ENCODE measurements around the gene RCHY1. TPM values are rescaled to one million over a fixed set of nuclear protein-coding genes. Genes with fewer than 3 reads are reported as not detected.

The RCHY1 gene
- 21.4 TPM for polyA plus RNA-seq (2012; ENCODE audit: insufficient read length, low read depth)

DNA sequence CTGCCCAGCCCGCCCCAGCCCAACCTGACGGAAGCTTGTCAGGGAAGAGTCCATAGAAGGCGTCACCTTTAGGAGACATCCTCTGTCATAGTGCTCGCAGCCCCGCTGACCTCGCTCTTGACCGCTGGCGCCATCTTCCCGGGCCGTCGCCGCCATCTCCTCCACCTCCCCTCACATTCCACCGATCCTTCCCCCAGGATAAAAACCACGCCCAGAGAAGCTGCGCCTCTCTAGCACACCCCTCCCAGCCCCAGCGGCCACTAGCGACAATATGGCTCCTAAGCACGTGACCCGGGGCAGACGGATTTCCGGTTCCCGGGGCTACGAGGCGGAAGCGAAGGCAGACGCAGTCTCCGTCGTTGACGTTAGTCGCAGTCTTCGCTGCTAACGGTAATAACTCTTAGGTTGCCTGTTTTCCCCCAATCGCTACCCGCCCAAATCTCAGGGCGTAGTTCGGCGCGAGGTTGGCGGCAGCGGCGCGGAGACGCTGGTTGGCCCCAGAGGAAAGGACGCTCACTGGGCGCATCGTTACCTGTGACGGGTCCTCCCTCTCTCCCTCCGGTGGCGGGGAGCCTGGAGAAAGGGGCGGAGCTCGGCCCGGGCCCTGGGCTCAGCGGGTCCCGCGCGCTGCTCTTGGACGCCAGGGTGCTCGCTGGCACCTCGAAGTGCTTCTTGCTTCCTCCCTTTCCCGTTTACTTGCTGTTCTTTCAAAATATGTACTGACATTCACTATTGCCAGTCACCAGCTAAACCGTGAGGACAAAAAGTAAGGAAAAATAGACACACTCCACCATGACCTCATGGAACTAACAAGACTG lies at the start of gene RCHY1, which contains the start of gene THAP6:
Gene RCHY1, minus strand, starts transcription at position 273 of the 818 bp plus-strand sequence. Its CDS starts 117 bp downstream, at position 156.
Gene THAP6, plus strand, starts transcription at position 343 of the 818 bp plus-strand sequence. CDS start 980 bp downstream, outside the sequence.
- TF ChIP-seq FOXP2 (optimal IDR thresholded peaks at IDR 0.05; ENCODE audit: borderline replicate concordance, extremely low read depth, extremely low read length, insufficient read depth), result peak; percentile 13
- peak; percentile 90 for TF ChIP-seq POLR2AphosphoS5 (IDR thresholded peaks at IDR 0.05; ENCODE audit: low read depth, low read length)
- TF ChIP-seq TAF1 (IDR thresholded peaks at IDR 0.05; ENCODE audit: borderline replicate concordance, insufficient read depth, low read length), result peak; percentile 80; the same call in 1 of the 2 replicates
- TF ChIP-seq, protein P1, sequence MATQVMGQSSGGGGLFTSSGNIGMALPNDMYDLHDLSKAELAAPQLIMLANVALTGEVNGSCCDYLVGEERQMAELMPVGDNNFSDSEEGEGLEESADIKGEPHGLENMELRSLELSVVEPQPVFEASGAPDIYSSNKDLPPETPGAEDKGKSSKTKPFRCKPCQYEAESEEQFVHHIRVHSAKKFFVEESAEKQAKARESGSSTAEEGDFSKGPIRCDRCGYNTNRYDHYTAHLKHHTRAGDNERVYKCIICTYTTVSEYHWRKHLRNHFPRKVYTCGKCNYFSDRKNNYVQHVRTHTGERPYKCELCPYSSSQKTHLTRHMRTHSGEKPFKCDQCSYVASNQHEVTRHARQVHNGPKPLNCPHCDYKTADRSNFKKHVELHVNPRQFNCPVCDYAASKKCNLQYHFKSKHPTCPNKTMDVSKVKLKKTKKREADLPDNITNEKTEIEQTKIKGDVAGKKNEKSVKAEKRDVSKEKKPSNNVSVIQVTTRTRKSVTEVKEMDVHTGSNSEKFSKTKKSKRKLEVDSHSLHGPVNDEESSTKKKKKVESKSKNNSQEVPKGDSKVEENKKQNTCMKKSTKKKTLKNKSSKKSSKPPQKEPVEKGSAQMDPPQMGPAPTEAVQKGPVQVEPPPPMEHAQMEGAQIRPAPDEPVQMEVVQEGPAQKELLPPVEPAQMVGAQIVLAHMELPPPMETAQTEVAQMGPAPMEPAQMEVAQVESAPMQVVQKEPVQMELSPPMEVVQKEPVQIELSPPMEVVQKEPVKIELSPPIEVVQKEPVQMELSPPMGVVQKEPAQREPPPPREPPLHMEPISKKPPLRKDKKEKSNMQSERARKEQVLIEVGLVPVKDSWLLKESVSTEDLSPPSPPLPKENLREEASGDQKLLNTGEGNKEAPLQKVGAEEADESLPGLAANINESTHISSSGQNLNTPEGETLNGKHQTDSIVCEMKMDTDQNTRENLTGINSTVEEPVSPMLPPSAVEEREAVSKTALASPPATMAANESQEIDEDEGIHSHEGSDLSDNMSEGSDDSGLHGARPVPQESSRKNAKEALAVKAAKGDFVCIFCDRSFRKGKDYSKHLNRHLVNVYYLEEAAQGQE (IDR thresholded peaks at IDR 0.05; ENCODE audit: insufficient read depth in 1 of 2, low read depth in 2 of 2, low read length in 2 of 2), result peak; percentile 15 to 30; a peak in 1 of 4 replicates
- no peak for TF ChIP-seq SIN3A (IDR thresholded peaks at IDR 0.05; ENCODE audit: borderline replicate concordance, insufficient read depth, low read length)

DNA sequence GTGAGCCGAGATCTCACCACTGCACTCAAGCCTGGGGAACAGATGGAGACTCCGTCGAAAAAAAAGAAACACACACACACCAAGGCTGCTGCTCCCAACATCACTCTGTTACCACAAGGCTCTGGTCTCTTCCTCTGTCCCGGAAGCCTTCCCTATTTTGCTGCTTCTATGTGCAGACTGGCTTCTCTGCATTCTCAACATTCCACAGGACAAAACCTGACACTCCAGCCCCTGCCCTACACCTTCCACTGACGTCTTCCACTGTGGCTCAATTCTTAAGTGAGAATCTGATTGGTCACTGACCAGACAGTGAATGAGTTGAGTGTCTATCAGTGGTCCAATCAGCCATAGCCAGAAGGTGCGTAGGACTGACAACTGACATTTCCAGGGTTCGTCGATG lies 47.6 kb upstream of the RCHY1 start:
- TF ChIP-seq FOXP2 (optimal IDR thresholded peaks at IDR 0.05; ENCODE audit: borderline replicate concordance, extremely low read depth, extremely low read length, insufficient read depth) (no peak), SIN3A (IDR thresholded peaks at IDR 0.05; ENCODE audit: borderline replicate concordance, insufficient read depth, low read length) (no peak), POLR2AphosphoS5 (IDR thresholded peaks at IDR 0.05; ENCODE audit: low read depth, low read length) (no peak), TAF1 (IDR thresholded peaks at IDR 0.05; ENCODE audit: borderline replicate concordance, insufficient read depth, low read length) (no peak)
- TF ChIP-seq, protein P1 (IDR thresholded peaks at IDR 0.05; ENCODE audit: insufficient read depth in 1 of 2, low read depth in 2 of 2, low read length in 2 of 2), result no peak

DNA sequence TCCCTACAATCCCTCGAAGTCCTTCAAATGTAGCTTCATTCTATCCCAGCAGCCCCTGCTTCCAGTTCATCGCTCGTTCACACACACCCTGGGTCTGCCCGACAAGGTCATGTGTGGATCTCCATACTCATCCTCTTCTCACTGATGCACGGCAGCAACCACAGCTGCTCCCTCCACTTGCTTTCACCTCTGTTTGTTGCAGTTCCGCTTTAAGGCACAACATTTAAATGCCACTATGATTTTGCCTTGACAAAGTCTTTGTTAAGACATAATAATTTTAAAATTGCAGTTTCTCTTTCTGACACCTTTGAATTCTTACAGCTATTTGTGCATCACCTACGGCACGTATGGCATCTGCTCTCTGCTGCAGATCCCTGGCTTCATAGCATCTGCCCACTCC lies 43.5 kb upstream of the RCHY1 start:
- TF ChIP-seq FOXP2 (optimal IDR thresholded peaks at IDR 0.05; ENCODE audit: borderline replicate concordance, extremely low read depth, extremely low read length, insufficient read depth), result no peak
- TF ChIP-seq TAF1 (IDR thresholded peaks at IDR 0.05; ENCODE audit: borderline replicate concordance, insufficient read depth, low read length), result no peak
- TF ChIP-seq POLR2AphosphoS5 (IDR thresholded peaks at IDR 0.05; ENCODE audit: low read depth, low read length), result no peak
- TF ChIP-seq, protein P1 (IDR thresholded peaks at IDR 0.05; ENCODE audit: insufficient read depth in 1 of 2, low read depth in 2 of 2, low read length in 2 of 2), result no peak
- no peak for TF ChIP-seq SIN3A (IDR thresholded peaks at IDR 0.05; ENCODE audit: borderline replicate concordance, insufficient read depth, low read length)

DNA sequence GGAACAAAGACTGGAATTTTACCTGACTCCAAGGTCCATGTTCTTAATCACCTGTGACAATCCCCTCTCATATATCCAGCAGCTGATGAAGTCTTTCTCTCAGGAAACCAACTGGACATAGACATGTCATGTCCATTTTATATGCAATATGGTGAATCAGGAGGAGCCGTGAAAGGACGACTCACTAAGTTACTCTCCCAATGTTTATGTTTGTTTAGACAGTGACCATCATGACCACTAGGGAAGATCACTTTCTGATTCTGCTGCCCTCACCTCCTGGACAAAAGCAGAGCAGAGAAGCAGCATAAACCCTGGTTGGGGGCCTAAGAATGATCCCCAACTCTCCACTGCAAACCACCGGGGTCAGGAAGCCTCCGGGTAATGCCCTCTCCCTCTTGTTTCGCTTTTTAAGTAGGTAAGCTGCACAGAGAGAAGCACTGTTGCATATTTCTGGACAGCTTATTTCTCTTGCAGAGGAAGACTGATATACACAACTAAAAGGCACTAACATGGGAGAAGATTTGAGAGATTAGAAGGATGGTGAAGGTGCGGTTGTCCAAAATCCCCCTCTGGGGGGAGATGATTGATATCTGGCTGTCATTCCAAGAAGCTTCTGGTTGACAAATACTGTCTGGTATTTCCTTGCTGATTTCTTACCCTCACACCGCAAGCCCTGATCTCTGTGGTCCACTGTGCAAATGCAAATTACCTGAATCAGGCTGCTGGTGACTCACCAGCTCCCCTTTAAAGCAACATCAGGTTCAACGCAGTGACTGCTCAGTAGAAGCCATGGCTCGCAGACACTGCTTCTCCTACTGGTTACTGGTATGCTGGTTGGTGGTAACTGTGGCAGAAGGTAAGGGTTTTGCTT lies 41.3 kb upstream of the RCHY1 start, which contains the start of gene ODAPH:
Gene ODAPH, plus strand, starts transcription at position 773 of the 871 bp plus-strand sequence. Its CDS starts 17 bp downstream, at position 790.
- TF ChIP-seq, protein P1 (IDR thresholded peaks at IDR 0.05; ENCODE audit: insufficient read depth in 1 of 2, low read depth in 2 of 2, low read length in 2 of 2), result no peak
- TF ChIP-seq TAF1 (IDR thresholded peaks at IDR 0.05; ENCODE audit: borderline replicate concordance, insufficient read depth, low read length) (no peak), POLR2AphosphoS5 (IDR thresholded peaks at IDR 0.05; ENCODE audit: low read depth, low read length) (no peak), SIN3A (IDR thresholded peaks at IDR 0.05; ENCODE audit: borderline replicate concordance, insufficient read depth, low read length) (no peak), FOXP2 (optimal IDR thresholded peaks at IDR 0.05; ENCODE audit: borderline replicate concordance, extremely low read depth, extremely low read length, insufficient read depth) (no peak)
